C4-2B (cell line): ENCODE data around the gene DDX5.

Experiments used
- CTCF ChIP-seq: fragments of 450-650 bp; conservative IDR thresholded peaks from 2 replicates; pipeline ENCODE4 v1.5.1; 2017; ENCODE audit warnings: mild to moderate bottlenecking
- ZFX ChIP-seq: fragments of 450-650 bp; IDR thresholded peaks from 2 replicates; pipeline ENCODE4 v1.6.1; 2017

DNA sequence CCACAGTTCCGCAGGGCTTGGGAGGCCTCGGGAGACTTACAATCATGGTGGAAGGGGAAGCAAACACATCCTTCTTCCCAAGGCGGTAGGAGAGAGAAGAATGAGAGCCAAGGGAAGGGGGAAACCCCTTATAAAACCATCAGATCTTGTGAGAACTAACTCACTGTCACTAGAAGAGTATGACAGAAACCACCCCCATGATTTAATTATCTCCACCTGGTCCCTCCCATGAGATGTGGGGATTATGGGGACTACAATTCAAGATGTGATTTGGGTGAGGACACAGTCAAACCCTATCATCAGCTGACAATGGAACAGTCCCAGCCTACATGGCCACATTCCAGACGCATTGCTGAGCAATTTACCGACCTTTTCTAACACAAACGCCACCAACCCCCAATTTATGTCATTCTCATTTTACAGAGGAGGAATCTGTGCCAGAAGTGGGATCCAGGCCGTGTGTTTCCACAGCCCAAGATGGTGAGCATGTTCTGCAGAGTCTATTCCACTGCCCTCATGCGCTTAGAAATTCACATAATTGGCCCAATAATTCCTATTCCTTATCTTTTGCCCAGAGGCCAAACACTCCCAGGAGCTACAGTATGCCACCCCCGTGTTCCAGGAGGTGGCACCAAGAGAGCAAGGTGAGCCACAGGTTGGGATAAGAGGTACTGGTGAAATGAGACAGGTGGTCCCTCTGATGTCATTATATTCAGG, 39.9 kb downstream of the DDX5 start:
- TF ChIP-seq CTCF: no peak
- no peak for TF ChIP-seq ZFX
